Measurements from ENCODE around the gene NREP.

GRCh38 chr5:111728941-111729340 is 28.1 kb downstream of the NREP start:
- TF ChIP-seq CTCF (IDR thresholded peaks at IDR 0.05; ENCODE audit: insufficient read depth, low read length) (no peak), SPI1 (IDR thresholded peaks at IDR 0.05; ENCODE audit: borderline replicate concordance, low read depth) (no peak)

Data from HL-60 (cell line).